DOHH2 (cell line): Measurements from ENCODE around the gene TINAGL1.

Experiments
- H3F3A ChIP-seq: fragments of 200-600 bp; sonication (generic), shearing (Covaris generic); 2 replicates; pipeline ENCODE4 v1.6.0; 2016; ENCODE audit warnings: antibody characterized with exemption, mild to moderate bottlenecking; ENCODE audit not compliant: control insufficient read depth, insufficient read depth
- H3K27ac ChIP-seq: fragments of 200-600 bp; sonication (generic); 2 replicates; pipeline ENCODE4 v1.5.1; 2014; ENCODE audit warnings: low read depth, mild to moderate bottlenecking, low read length, moderate library complexity
- H3K27me3 ChIP-seq: fragments of 200-600 bp; sonication (generic); 2 replicates; pipeline ENCODE4 v1.6.1; 2014; ENCODE audit warnings: mild to moderate bottlenecking, low read length, mixed read lengths; ENCODE audit not compliant: control insufficient read depth
- H3K36me3 ChIP-seq: fragments of 200-600 bp; sonication (generic); 2 replicates; pipeline ENCODE4 v1.6.1; 2014; ENCODE audit warnings: mild to moderate bottlenecking, low read length, moderate library complexity, mixed read lengths; ENCODE audit not compliant: control insufficient read depth
- H3K4me1 ChIP-seq: fragments of 200-600 bp; sonication (generic); 2 replicates; pipeline ENCODE4 v1.6.1; 2014; ENCODE audit warnings: mild to moderate bottlenecking, low read length, mixed read lengths; ENCODE audit not compliant: control insufficient read depth
- H3K4me2 ChIP-seq: fragments of 200-600 bp; sonication (generic); 2 replicates; pipeline ENCODE4 v1.6.0; 2014; ENCODE audit warnings: mild to moderate bottlenecking, low read length, moderate library complexity
- H3K4me3 ChIP-seq: fragments of 200-600 bp; sonication (generic); 2 replicates; pipeline ENCODE4 v1.5.1; 2014; ENCODE audit warnings: mild to moderate bottlenecking, low read length, mixed read lengths
- H3K79me2 ChIP-seq: fragments of 200-600 bp; sonication (generic); 2 replicates; pipeline ENCODE4 v1.6.1; 2014; ENCODE audit warnings: mild to moderate bottlenecking, low read length, mixed read lengths; ENCODE audit not compliant: control insufficient read depth
- H3K9me2 ChIP-seq: fragments of 200-600 bp; sonication (generic); replicated peaks from 2 replicates; pipeline ENCODE4 v1.6.1; 2014; ENCODE audit warnings: mild to moderate bottlenecking, low read length, mixed read lengths; ENCODE audit not compliant: control insufficient read depth
- H3K9me3 ChIP-seq: fragments of 200-600 bp; sonication (generic); 2 replicates; pipeline ENCODE4 v1.6.1; 2014; ENCODE audit warnings: antibody characterized with exemption, low read length, mixed read lengths; ENCODE audit not compliant: control insufficient read depth, insufficient read depth
- H4K20me1 ChIP-seq: fragments of 200-600 bp; sonication (generic); 2 replicates; pipeline ENCODE4 v1.6.0; 2014; ENCODE audit warnings: low read depth, mild to moderate bottlenecking, antibody characterized with exemption, low read length, moderate library complexity; ENCODE audit not compliant: control insufficient read depth, insufficient read depth
- EZH2phosphoT487 ChIP-seq: fragments of 200-600 bp; sonication (generic); IDR thresholded peaks from 2 replicates; pipeline ENCODE4 v1.6.1; 2017; ENCODE audit warnings: borderline replicate concordance, mild to moderate bottlenecking, antibody characterized with exemption, low read length, moderate library complexity, mixed read lengths
- TF ChIP-seq, protein P1 (sequence below): fragments of 200-600 bp; sonication (generic); IDR thresholded peaks from one replicate; pipeline ENCODE4 v1.5.1; 2014; ENCODE audit warnings: antibody characterized with exemption, mild to moderate bottlenecking, low read depth, low read length; ENCODE audit not compliant: poor library complexity, severe bottlenecking

The TINAGL1 gene

DNA sequence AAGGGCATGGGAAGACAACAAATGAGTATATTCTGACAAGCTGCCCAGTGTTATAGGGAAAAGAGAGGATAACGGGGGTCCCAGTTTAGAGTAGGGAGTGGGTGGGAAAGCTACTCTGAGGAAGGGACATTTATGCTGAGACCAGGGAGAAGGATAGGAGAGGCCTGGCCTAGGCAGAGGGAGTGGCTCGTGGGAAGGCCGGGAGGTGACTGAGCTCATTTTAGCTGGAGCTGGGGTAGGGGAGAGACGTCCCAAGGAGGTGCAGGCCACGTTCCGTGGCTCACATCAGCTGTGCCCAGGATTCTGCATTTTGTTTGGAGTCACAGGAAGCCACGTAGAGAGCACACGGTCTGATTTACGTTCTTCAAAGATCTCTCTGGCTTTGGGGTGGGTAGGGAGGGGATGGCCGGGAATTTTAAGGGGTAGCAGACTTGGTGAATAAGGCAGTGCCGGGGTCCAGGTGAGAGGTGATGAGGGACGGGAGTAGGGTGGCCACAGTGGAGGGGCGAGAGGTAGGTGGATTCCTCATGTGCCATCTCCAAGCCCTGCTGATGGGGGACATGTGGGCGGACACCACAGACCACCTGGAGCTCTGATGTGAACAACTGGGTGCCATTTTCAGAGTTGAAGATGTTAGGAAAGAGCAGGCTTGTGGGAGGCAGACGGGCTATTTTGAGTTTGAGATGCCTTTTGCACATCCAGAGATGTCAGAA is 4.7 kb downstream of the TINAGL1 start:
- H3F3A ChIP-seq: no peaks in the 10 kb centered on the region
- H4K20me1 ChIP-seq: no peaks in the 10 kb centered on the region
- no peaks in the 10 kb centered on the region for H3K9me2 ChIP-seq
- no peaks in the 10 kb centered on the region for H3K9me3 ChIP-seq
- peaks cover 8% of the 10 kb centered on the region for H3K4me1 ChIP-seq
- H3K36me3 ChIP-seq: no peaks in the 10 kb centered on the region
- H3K27ac ChIP-seq: no peak overlapping the region
- no peak overlapping the region for H3K4me3 ChIP-seq
- no peak overlapping the region for H3K4me2 ChIP-seq
- H3K27me3 ChIP-seq: peaks cover 10% of the 10 kb centered on the region; the same call in 1 of the 2 replicates
- TF ChIP-seq, protein P1, sequence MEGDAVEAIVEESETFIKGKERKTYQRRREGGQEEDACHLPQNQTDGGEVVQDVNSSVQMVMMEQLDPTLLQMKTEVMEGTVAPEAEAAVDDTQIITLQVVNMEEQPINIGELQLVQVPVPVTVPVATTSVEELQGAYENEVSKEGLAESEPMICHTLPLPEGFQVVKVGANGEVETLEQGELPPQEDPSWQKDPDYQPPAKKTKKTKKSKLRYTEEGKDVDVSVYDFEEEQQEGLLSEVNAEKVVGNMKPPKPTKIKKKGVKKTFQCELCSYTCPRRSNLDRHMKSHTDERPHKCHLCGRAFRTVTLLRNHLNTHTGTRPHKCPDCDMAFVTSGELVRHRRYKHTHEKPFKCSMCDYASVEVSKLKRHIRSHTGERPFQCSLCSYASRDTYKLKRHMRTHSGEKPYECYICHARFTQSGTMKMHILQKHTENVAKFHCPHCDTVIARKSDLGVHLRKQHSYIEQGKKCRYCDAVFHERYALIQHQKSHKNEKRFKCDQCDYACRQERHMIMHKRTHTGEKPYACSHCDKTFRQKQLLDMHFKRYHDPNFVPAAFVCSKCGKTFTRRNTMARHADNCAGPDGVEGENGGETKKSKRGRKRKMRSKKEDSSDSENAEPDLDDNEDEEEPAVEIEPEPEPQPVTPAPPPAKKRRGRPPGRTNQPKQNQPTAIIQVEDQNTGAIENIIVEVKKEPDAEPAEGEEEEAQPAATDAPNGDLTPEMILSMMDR: no peak
- TF ChIP-seq EZH2phosphoT487: no peak
- no peaks in the 10 kb centered on the region for H3K79me2 ChIP-seq

DNA sequence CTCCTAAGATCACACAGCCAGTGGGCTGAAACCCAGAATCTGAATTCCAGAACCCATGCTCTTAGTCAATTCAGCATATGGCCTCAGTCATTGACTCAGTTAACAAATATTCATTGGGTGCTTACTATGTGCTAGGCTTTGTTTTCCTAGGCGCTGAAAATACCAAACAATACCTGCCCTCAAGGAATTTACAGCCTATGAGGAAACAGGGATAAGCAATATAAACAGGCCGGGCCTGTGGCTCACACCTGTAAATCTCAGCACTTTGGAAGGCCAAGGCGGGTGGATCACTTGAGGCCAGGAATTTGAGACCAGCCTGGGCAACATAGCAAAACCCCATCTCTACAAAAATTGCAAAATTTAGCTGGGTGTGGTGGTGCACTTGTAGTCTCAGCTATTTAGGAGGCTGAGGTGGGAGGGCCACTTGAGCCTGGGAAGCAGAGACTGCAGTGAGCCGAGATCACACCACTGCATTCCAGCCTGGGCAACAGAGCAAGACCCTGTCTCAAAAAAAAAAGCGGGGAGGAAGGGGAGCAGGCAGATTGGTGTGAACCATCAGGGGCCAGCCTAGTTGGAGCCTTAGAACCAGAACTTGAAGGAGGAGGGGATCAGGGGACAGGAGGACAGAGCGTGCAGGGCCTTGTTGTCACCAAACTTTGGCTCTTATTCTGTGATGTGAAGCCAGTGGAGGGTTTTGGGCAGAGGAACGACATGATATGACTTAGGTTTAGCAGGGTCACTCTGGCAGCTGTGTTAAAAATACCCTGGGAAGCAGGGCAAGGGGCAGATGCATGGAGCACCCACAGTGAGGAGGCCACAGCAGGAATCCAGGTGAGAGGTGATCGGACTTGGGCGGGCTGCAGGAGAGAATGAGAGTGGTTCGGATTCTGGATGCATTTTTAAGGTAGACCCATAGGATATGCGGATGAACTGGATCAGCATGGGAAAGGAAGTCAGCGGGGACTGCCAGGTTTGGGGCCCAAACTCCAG is 5.8 kb downstream of the TINAGL1 start:
- H4K20me1 ChIP-seq: no peaks in the 10 kb centered on the region
- no peaks in the 10 kb centered on the region for H3K79me2 ChIP-seq
- no peak overlapping the region for H3K27ac ChIP-seq
- no peak overlapping the region for H3K4me2 ChIP-seq
- peaks cover 8% of the 10 kb centered on the region for H3K4me1 ChIP-seq
- H3K36me3 ChIP-seq: no peaks in the 10 kb centered on the region
- H3K9me3 ChIP-seq: no peaks in the 10 kb centered on the region
- no peaks in the 10 kb centered on the region for H3K9me2 ChIP-seq
- TF ChIP-seq EZH2phosphoT487: no peak
- TF ChIP-seq, protein P1: no peak
- H3K4me3 ChIP-seq: no peak overlapping the region
- H3K27me3 ChIP-seq: peaks cover 10% of the 10 kb centered on the region; the same call in 1 of the 2 replicates
- H3F3A ChIP-seq: no peaks in the 10 kb centered on the region

- Histone ChIP-seq H3K9me2 (no peaks in the 10 kb centered on the region), H3K27ac (no peak overlapping the region), H3K4me2 (no peak overlapping the region), H3K9me3 (no peaks in the 10 kb centered on the region), H3K36me3 (no peaks in the 10 kb centered on the region), H3K4me1 (peaks cover 8% of the 10 kb centered on the region), H3K79me2 (no peaks in the 10 kb centered on the region), H3K4me3 (no peak overlapping the region), H3F3A (no peaks in the 10 kb centered on the region), H3K27me3 (peaks cover 6% of the 10 kb centered on the region; the same call in 1 of the 2 replicates), H4K20me1 (no peaks in the 10 kb centered on the region)
- TF ChIP-seq EZH2phosphoT487: no peak
- TF ChIP-seq, protein P1: no peak
These were observed 7.0 kb downstream of the TINAGL1 start for GRCh38 chr1:31583082-31583994.
